Measurements from ENCODE around the gene ME2. TPM values are rescaled to one million over a fixed set of nuclear protein-coding genes. Genes with fewer than 3 reads are reported as not detected.
"Not testable (repeated sequence)": the region's sequence is repeated elsewhere in the genome, so short reads cannot be mapped to it uniquely, and the experiment has no call there.

The ME2 gene
- total RNA-seq, 1 donor from 2014 or later, result 143 TPM

DNA sequence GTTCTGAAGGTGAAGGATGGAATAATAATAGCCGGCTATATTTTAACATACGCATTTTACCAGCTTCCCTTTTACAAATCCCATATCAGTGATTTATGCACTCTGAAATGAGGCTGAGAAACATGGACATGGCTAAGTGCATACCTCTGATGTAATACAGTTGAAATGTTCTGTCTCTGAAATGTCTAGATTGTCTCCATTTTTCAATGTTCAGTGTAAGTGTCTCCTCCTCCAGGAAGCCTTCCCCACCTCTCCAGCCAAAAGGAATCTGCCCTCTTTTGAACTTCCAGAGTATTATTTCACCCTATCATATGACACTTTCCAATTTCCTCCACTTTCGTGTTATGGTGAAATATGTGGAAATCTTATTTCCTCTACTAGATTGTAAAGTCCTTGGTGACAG lies 29.5 kb upstream of the ME2 start:
- no peak for DNase-seq
- H3K4me3 Mint-ChIP-seq, result no peak overlapping the region
- H3K9me3 Mint-ChIP-seq, result peaks cover 10% of the 10 kb centered on the region
- intact Hi-C loops (cut with micrococcal nuclease), result no loop called here
- H3K4me1 Mint-ChIP-seq, result no peaks in the 10 kb centered on the region
- H3K36me3 Mint-ChIP-seq (ENCODE audit: low read depth), result no peaks in the 10 kb centered on the region
- no peak overlapping the region for H3K27ac Mint-ChIP-seq
- H3K27me3 Mint-ChIP-seq, result peaks cover 10% of the 10 kb centered on the region

GRCh38 chr18:50850307-50851065 lies 28.4 kb upstream of the ME2 start:
- no peak overlapping the region for H3K27ac Mint-ChIP-seq
- intact Hi-C loops (cut with micrococcal nuclease), result loop anchor here (10.0 kb wide), 1 partner anchor 56 kb away; no protein-coding TSS in a partner anchor
- H3K4me3 Mint-ChIP-seq, result no peak overlapping the region
- DNase-seq, result no peak
- H3K36me3 Mint-ChIP-seq (ENCODE audit: low read depth), result no peaks in the 10 kb centered on the region
- H3K4me1 Mint-ChIP-seq, result no peaks in the 10 kb centered on the region
- peaks cover 12% of the 10 kb centered on the region for H3K27me3 Mint-ChIP-seq
- peaks cover 10% of the 10 kb centered on the region for H3K9me3 Mint-ChIP-seq

GRCh38 chr18:50853863-50854271 lies 25.1 kb upstream of the ME2 start:
- H3K4me3 Mint-ChIP-seq, result no peak overlapping the region
- H3K4me1 Mint-ChIP-seq, result no peaks in the 10 kb centered on the region
- intact Hi-C loops (cut with micrococcal nuclease), result loop anchor here (10.0 kb wide), 1 partner anchor 59 kb away; no protein-coding TSS in a partner anchor
- H3K9me3 Mint-ChIP-seq, result peaks cover 10% of the 10 kb centered on the region
- no peak for DNase-seq
- no peaks in the 10 kb centered on the region for H3K36me3 Mint-ChIP-seq (ENCODE audit: low read depth)
- H3K27ac Mint-ChIP-seq, result no peak overlapping the region
- peaks cover 15% of the 10 kb centered on the region for H3K27me3 Mint-ChIP-seq

GRCh38 chr18:50855976-50856757 lies 22.8 kb upstream of the ME2 start:
- DNase-seq, result no peak
- Mint-ChIP-seq H3K9me3 (peaks cover 10% of the 10 kb centered on the region), H3K27ac (no peak overlapping the region), H3K4me3 (no peak overlapping the region), H3K36me3 (ENCODE audit: low read depth) (no peaks in the 10 kb centered on the region), H3K27me3 (peaks cover 15% of the 10 kb centered on the region), H3K4me1 (no peaks in the 10 kb centered on the region)
- intact Hi-C loops (cut with micrococcal nuclease), result loop anchor here (10.0 kb wide), 1 partner anchor 61 kb away; no protein-coding TSS in a partner anchor

DNA sequence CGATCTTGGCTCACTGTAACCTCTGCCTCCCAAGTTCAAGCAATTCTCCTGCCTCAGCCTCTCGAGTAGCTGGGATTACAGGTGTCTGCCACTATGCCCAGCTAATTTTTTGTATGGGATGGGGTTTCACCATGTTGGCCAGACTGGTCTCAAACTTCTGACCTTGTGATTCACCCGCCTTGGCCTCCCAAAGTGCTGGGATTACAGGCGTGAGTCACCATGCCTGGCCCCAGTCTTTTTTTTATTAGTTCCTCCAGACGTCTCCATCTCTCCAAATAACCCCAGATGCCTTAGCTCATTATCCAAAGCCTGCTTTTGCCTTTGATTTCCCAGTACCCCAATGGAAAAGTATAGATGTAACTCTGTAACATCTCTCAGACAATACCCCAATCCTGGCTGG lies 21.8 kb upstream of the ME2 start:
- DNase-seq; H3K4me1 Mint-ChIP-seq; H3K4me3 Mint-ChIP-seq; H3K27ac Mint-ChIP-seq; H3K36me3 Mint-ChIP-seq (ENCODE audit: low read depth): not testable (repeated sequence)
- Mint-ChIP-seq H3K27me3 (peaks cover 19% of the 10 kb centered on the region), H3K9me3 (peaks cover 10% of the 10 kb centered on the region)
- intact Hi-C loops (cut with micrococcal nuclease), result loop anchor here (10.0 kb wide), 1 partner anchor 62 kb away; no protein-coding TSS in a partner anchor

DNA sequence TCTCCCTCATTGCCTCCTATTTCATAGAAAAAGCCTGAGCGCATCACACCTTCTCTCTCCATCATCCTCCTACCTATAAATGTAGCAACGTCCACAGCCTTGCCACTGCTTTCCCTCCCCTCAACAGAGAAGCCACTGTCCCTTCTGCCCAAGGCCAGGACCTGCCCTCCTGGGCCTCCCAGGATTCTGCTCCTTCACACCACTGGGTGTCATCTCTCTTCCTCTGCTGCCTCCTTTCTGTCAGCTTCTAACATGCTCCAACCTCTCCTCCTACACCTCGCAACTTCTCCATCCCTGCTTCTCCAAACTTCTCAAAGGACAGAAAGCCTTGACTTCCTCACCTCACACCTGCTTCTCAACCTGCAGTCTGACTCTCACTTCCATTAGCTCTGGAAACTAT lies 21.2 kb upstream of the ME2 start:
- Mint-ChIP-seq H3K27me3 (peaks cover 17% of the 10 kb centered on the region), H3K4me1 (no peaks in the 10 kb centered on the region), H3K36me3 (ENCODE audit: low read depth) (no peaks in the 10 kb centered on the region), H3K9me3 (peaks cover 7% of the 10 kb centered on the region), H3K4me3 (no peak overlapping the region), H3K27ac (no peak overlapping the region)
- intact Hi-C loops (cut with micrococcal nuclease), result loop anchor here (10.0 kb wide), 1 partner anchor 63 kb away; no protein-coding TSS in a partner anchor
- DNase-seq, result no peak

GRCh38 chr18:50859793-50860555 lies 18.9 kb upstream of the ME2 start:
- Mint-ChIP-seq H3K36me3 (ENCODE audit: low read depth) (no peaks in the 10 kb centered on the region), H3K27me3 (peaks cover 7% of the 10 kb centered on the region), H3K4me3 (no peak overlapping the region), H3K4me1 (no peaks in the 10 kb centered on the region), H3K27ac (no peak overlapping the region), H3K9me3 (no peaks in the 10 kb centered on the region)
- no peak for DNase-seq
- intact Hi-C loops (cut with micrococcal nuclease), result loop anchor here (10.0 kb wide), 1 partner anchor 65 kb away; no protein-coding TSS in a partner anchor

DNA sequence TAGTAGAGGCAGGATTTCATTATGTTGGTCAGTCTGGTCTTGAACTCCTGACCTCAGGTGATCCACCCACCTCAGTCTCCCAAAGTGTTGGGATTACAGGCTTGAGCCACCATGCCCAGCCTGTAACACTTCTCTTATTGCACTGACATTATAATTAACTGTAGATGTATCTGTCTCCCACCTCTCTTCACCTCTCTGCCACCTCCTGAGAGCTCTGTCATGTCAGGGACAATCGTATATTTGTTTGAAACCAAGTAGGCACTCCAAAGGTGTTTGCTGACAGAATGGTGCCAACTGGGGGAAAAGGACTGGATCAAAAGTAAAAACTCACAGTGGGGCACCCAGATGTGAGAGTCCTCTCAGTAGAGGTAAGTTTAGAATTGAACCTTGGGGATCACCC lies 17.3 kb upstream of the ME2 start:
- H3K27me3 Mint-ChIP-seq, result peaks cover 7% of the 10 kb centered on the region
- no peak overlapping the region for H3K27ac Mint-ChIP-seq
- intact Hi-C loops (cut with micrococcal nuclease), result no loop called here
- H3K36me3 Mint-ChIP-seq (ENCODE audit: low read depth), result no peaks in the 10 kb centered on the region
- no peak overlapping the region for H3K4me3 Mint-ChIP-seq
- DNase-seq, result no peak
- no peaks in the 10 kb centered on the region for H3K4me1 Mint-ChIP-seq
- H3K9me3 Mint-ChIP-seq, result no peaks in the 10 kb centered on the region

DNA sequence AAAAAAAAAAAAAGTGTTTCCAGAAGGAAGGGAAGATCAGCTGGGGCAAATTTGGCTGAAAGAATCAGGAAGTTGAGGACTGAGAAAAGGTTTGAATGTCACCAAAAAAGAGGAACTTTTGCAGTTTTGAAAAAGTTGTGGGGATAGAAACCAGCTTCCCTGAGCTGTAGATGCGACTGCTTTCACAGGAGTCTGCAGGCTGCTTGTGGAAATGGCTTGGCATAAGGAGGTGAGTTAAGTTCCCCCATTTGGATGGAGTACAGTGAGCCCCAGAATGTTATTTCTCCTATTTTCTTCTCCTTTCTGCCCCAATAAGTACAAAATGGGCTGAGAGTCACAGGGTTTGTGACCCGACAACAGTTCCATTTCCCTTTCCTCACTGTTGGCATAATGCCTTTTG lies 16.5 kb upstream of the ME2 start:
- no peak for DNase-seq
- H3K27ac Mint-ChIP-seq, result no peak overlapping the region
- no peaks in the 10 kb centered on the region for H3K36me3 Mint-ChIP-seq (ENCODE audit: low read depth)
- intact Hi-C loops (cut with micrococcal nuclease), result no loop called here
- H3K27me3 Mint-ChIP-seq, result peaks cover 7% of the 10 kb centered on the region
- H3K4me3 Mint-ChIP-seq, result no peak overlapping the region
- H3K9me3 Mint-ChIP-seq, result no peaks in the 10 kb centered on the region
- H3K4me1 Mint-ChIP-seq, result no peaks in the 10 kb centered on the region

GRCh38 chr18:50863840-50864375 lies 15.0 kb upstream of the ME2 start:
- Mint-ChIP-seq H3K4me1 (no peaks in the 10 kb centered on the region), H3K4me3 (no peak overlapping the region), H3K27ac (no peak overlapping the region), H3K36me3 (ENCODE audit: low read depth) (no peaks in the 10 kb centered on the region), H3K9me3 (no peaks in the 10 kb centered on the region), H3K27me3 (peaks cover 4% of the 10 kb centered on the region)
- DNase-seq, result no peak
- intact Hi-C loops (cut with micrococcal nuclease), result no loop called here

DNA sequence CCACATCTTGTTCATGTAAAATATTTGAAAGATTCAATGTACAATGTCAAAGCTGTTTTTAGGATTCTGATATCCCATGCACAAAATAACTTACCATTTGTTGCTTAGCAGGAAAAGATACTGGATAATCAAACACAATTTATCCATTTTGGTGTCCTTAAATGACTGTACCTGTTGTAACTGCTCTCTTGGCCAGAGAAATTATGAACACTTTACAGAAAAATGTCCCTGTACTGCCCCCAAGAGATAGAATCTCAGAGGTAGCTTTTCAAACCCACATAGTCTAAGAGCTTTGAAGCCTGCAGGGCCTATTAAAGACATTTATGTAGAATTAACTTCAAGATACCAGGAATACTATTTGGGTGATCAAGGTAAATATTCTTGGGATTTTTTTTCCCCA lies 12.2 kb upstream of the ME2 start:
- Mint-ChIP-seq H3K27me3 (peaks cover 3% of the 10 kb centered on the region), H3K36me3 (ENCODE audit: low read depth) (no peaks in the 10 kb centered on the region), H3K4me3 (no peak overlapping the region), H3K27ac (no peak overlapping the region), H3K4me1 (no peaks in the 10 kb centered on the region), H3K9me3 (no peaks in the 10 kb centered on the region)
- intact Hi-C loops (cut with micrococcal nuclease), result no loop called here
- DNase-seq, result no peak

DNA sequence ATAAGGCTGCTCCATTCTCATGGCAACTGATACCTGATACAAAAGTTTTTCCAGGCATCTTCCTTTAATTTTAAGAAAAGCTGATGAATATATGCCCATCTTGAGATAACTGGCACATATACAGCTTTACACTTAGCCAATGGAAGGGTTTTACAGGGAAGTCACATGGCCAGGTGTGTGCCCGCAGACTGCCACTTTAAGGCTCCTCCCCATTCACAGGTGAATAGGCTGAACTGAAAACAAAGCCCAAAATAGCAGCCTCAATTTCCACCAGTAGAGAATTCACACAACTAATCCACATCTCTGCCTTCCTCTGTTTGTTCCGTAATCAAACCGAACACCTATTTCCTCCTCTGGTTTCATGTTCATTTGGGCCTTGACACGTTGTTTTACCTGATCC lies 9.8 kb upstream of the ME2 start:
- Mint-ChIP-seq H3K27me3 (peaks cover 15% of the 10 kb centered on the region), H3K4me1 (no peaks in the 10 kb centered on the region), H3K27ac (no peak overlapping the region), H3K36me3 (ENCODE audit: low read depth) (no peaks in the 10 kb centered on the region), H3K4me3 (no peak overlapping the region), H3K9me3 (no peaks in the 10 kb centered on the region)
- intact Hi-C loops (cut with micrococcal nuclease), result no loop called here
- DNase-seq, result no peak

DNA sequence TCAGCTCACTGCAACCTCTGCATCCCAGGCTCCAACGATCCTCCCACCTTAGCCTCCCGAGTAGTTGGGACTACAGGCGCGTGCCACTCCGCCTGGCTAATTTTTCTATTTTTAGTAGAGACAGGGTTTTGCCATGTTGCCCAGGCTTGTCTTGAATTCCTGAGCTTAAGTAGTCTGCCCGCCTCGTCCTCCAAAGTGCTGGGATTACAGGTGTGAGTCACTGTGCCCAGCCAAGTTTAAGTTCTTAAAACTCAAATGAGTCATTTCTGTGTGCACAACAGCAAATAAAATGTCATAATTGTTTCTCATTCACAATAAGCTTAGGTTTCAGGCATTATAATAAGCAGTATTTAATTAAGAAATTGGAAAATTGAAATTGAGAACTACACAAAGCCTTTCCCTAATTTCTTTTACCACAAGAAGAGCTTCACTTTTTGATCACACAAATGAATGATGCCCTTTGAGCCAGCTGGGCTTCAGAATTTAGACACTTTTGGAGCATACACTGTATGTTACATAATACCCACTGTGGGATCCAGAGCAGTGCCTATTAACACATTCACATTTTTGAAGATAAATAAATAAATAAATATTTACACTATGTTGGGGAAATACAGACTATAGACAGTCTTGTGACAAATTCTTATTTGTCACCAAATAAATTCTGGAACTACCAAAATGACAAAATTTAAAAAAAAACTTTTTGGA lies 8.6 kb upstream of the ME2 start:
- intact Hi-C loops (cut with micrococcal nuclease), result no loop called here
- peaks cover 15% of the 10 kb centered on the region for H3K27me3 Mint-ChIP-seq
- no peak for DNase-seq
- no peaks in the 10 kb centered on the region for H3K4me1 Mint-ChIP-seq
- H3K36me3 Mint-ChIP-seq (ENCODE audit: low read depth), result no peaks in the 10 kb centered on the region
- H3K27ac Mint-ChIP-seq, result no peak overlapping the region
- no peaks in the 10 kb centered on the region for H3K9me3 Mint-ChIP-seq
- H3K4me3 Mint-ChIP-seq, result no peak overlapping the region

Measured in activated CD4-positive, alpha-beta T cell treated with anti-CD3 and anti-CD28 coated beads, Interleukin-2, amount 10 ng/mL, durations not matched to agents 24 days and 14 days (primary cell).